SK-N-SH (cell line): ENCODE data around the gene MC1R. TPM values are rescaled to one million over a fixed set of nuclear protein-coding genes. Genes with fewer than 3 reads are reported as not detected.

Experiments
- ELF1 ChIP-seq: IDR thresholded peaks from 2 replicates; pipeline ENCODE4 v1.4.0; 2012
- EZH2phosphoT487 ChIP-seq: fragments of 200-600 bp; sonication (generic); IDR thresholded peaks from 2 replicates; pipeline ENCODE4 v1.6.1; 2017; ENCODE audit warnings: low read depth, mixed run types, mild to moderate bottlenecking, antibody characterized with exemption, moderate library complexity, borderline replicate concordance
- FOSL2 ChIP-seq: IDR thresholded peaks from 2 replicates; pipeline ENCODE4 v1.4.0; 2012; ENCODE audit warnings: low read depth, mild to moderate bottlenecking, moderate library complexity, borderline replicate concordance
- FOXJ3 ChIP-seq: sonication (generic); formaldehyde crosslinking; IDR thresholded peaks from 2 replicates; pipeline ENCODE4 v1.5.1; 2020; ENCODE audit warnings: mild to moderate bottlenecking, missing genetic modification reagents
- FOXM1 ChIP-seq: IDR thresholded peaks from 2 replicates; pipeline ENCODE4 v1.4.0; 2012; ENCODE audit warnings: low read depth, mild to moderate bottlenecking
- IRF3 ChIP-seq: fragments of 150-350 bp; IDR thresholded peaks from 2 replicates; pipeline ENCODE4 v1.6.1; 2016; ENCODE audit warnings: mild to moderate bottlenecking, low read depth, low read length
- JUND ChIP-seq: IDR thresholded peaks from 2 replicates; pipeline ENCODE4 v1.4.0; 2012
- MAX ChIP-seq: IDR thresholded peaks from 2 replicates; pipeline ENCODE4 v1.4.0; 2012; ENCODE audit warnings: low read depth
- MEF2A ChIP-seq: IDR thresholded peaks from 2 replicates; pipeline ENCODE4 v1.4.0; 2012; ENCODE audit warnings: low read depth, borderline replicate concordance
- MXI1 ChIP-seq: IDR thresholded peaks from 2 replicates; pipeline ENCODE4 v1.6.1; 2012; ENCODE audit warnings: mild to moderate bottlenecking, low read depth, low read length, improper control_type of control experiment
- NFIC ChIP-seq: IDR thresholded peaks from 2 replicates; pipeline ENCODE4 v1.4.0; 2012; ENCODE audit warnings: borderline replicate concordance
- NRF1 ChIP-seq: IDR thresholded peaks from 2 replicates; pipeline ENCODE4 v1.6.1; 2012; ENCODE audit warnings: low read depth, mild to moderate bottlenecking, low read length
- PBX3 ChIP-seq: IDR thresholded peaks from 2 replicates; pipeline ENCODE4; 2012
- RFX5 ChIP-seq: IDR thresholded peaks from 2 replicates; pipeline ENCODE4 v1.6.1; 2012; ENCODE audit warnings: mild to moderate bottlenecking, improper control_type of control experiment, low read length
- RXRA ChIP-seq: IDR thresholded peaks from 2 replicates; pipeline ENCODE4 v1.4.0; 2012; ENCODE audit warnings: low read depth, mild to moderate bottlenecking, borderline replicate concordance
- SIN3A ChIP-seq: IDR thresholded peaks from 2 replicates; pipeline ENCODE4 v1.6.1; 2012; ENCODE audit warnings: low read depth, mild to moderate bottlenecking, low read length, moderate library complexity, borderline replicate concordance
- SMC3 ChIP-seq: IDR thresholded peaks from 2 replicates; pipeline ENCODE4 v1.6.1; 2012; ENCODE audit warnings: low read depth, low read length, improper control_type of control experiment
- TAF1 ChIP-seq: IDR thresholded peaks from 2 replicates; pipeline ENCODE4 v1.6.1; 2012; ENCODE audit warnings: low read depth, mild to moderate bottlenecking, low read length, moderate library complexity, borderline replicate concordance
- TCF12 ChIP-seq: IDR thresholded peaks from 2 replicates; pipeline ENCODE4 v1.4.0; 2012
- TEAD4 ChIP-seq: IDR thresholded peaks from 2 replicates; pipeline ENCODE4 v1.4.0; 2012; ENCODE audit warnings: mild to moderate bottlenecking, borderline replicate concordance; ENCODE audit not compliant: insufficient read depth
- USF1 ChIP-seq: IDR thresholded peaks from 2 replicates; pipeline ENCODE4 v1.4.0; 2012; ENCODE audit warnings: low read depth, borderline replicate concordance
- YY1 ChIP-seq: IDR thresholded peaks from 2 replicates; pipeline ENCODE4 v1.4.0; 2012; ENCODE audit warnings: low read depth, mild to moderate bottlenecking
- polyA plus RNA-seq, 3 experiments: library from polyadenylated mRNA; depleted of rRNA; stranded (reverse); fragments of >200 nt; gene quantifications; 2 replicates each; pipeline ENCODE4 v1.2.3, GENCODE V29; 2012
- TF ChIP-seq, protein P1 (sequence below): fragments of 150-350 bp; IDR thresholded peaks from 2 replicates; pipeline ENCODE4 v1.6.1; 2017; ENCODE audit warnings: antibody characterized with exemption, low read length, low read depth, borderline replicate concordance

Gene MC1R
- polyA plus RNA-seq, 1 of the 3 experiments (the other 2 are of a cell fraction): 11.1 TPM

GRCh38 chr16:89922477-89922883 lies 3.8 kb downstream of the MC1R start (continued):
- TF ChIP-seq PBX3 (peak; percentile 15; the same call in 1 of the 2 replicates), FOSL2 (peak; percentile 92), TEAD4 (no peak), MXI1 (peak; percentile 0; the same call in 1 of the 2 replicates), USF1 (no peak), TAF1 (no peak; the same call in none of the 2 replicates), SMC3 (no peak), EZH2phosphoT487 (no peak), MAX (peak; percentile 77), ELF1 (no peak), MEF2A (no peak), FOXJ3 (CRISPR knock-in tag) (no peak), NFIC (0 out of 2 replicates have a peak, but pooled peaks have one; percentile 35), SIN3A (peak; percentile 58; the same call in 1 of the 2 replicates), IRF3 (no peak), RXRA (no peak), RFX5 (no peak), YY1 (no peak), NRF1 (no peak), TCF12 (peak; percentile 37; the same call in 1 of the 2 replicates), JUND (peak; percentile 77), FOXM1 (0 out of 2 replicates have a peak, but pooled peaks have one; percentile 22)
- TF ChIP-seq, protein P1, sequence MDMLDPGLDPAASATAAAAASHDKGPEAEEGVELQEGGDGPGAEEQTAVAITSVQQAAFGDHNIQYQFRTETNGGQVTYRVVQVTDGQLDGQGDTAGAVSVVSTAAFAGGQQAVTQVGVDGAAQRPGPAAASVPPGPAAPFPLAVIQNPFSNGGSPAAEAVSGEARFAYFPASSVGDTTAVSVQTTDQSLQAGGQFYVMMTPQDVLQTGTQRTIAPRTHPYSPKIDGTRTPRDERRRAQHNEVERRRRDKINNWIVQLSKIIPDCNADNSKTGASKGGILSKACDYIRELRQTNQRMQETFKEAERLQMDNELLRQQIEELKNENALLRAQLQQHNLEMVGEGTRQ: no peak
- TF ChIP-seq, all 33 proteins: peak for 11
